ENCODE results near the gene BAIAP2. TPM values are rescaled to one million over a fixed set of nuclear protein-coding genes. Genes with fewer than 3 reads are reported as not detected.
A peak's percentile ranks its signal among the peaks of the same experiment; 100 is the strongest.

The BAIAP2 gene, protein sequence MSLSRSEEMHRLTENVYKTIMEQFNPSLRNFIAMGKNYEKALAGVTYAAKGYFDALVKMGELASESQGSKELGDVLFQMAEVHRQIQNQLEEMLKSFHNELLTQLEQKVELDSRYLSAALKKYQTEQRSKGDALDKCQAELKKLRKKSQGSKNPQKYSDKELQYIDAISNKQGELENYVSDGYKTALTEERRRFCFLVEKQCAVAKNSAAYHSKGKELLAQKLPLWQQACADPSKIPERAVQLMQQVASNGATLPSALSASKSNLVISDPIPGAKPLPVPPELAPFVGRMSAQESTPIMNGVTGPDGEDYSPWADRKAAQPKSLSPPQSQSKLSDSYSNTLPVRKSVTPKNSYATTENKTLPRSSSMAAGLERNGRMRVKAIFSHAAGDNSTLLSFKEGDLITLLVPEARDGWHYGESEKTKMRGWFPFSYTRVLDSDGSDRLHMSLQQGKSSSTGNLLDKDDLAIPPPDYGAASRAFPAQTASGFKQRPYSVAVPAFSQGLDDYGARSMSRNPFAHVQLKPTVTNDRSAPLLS
- polyA plus RNA-seq (2012; ENCODE audit: insufficient read length, low read depth) = 294 TPM

DNA sequence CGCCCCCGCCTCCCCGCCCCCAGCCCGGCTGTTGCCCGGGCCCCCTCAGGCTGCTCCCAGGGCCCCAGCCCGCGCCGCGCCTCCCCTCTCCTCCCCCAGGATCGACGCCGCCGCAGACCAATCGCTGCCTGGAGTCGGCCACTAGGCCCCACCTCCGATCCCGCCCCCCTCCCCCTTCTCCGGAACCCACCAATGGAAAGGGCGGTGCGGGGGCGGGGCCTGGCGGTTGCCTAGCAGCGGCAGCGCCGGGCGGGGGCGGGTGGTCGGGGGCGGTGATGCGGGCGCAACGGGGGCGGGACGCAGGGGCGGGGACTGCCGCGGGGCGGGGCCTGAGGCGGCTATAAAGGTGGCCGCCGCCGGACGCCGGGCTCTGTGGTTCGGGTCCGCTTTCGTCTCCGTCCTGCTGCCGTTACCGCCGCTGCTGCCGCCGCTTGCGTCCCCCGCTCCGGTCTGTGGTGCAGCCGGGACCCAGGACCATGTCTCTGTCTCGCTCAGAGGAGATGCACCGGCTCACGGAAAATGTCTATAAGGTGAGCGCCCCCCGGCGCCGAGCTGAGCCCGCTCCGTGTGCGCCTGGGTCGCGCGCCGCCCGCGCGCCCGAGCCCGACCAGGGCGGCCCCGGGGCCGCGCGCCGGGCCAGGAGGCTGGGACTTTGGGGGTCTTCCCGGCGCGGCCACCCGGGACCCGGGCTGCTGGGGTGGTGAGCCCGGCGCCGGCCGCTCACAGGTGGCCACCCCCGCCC, at the start of gene BAIAP2:
BAIAP2 (plus strand) TSS at position 373 of the 742 bp plus-strand sequence; CDS start at position 477, 104 bp downstream.
- TF ChIP-seq SIN3A (IDR thresholded peaks at IDR 0.05; ENCODE audit: borderline replicate concordance, insufficient read depth, low read length) (peak; percentile 49; the same call in 1 of the 2 replicates), POLR2AphosphoS5 (IDR thresholded peaks at IDR 0.05; ENCODE audit: low read depth, low read length) (peak; percentile 98), TAF1 (IDR thresholded peaks at IDR 0.05; ENCODE audit: borderline replicate concordance, insufficient read depth, low read length) (peak; percentile 89), FOXP2 (optimal IDR thresholded peaks at IDR 0.05; ENCODE audit: borderline replicate concordance, extremely low read depth, extremely low read length, insufficient read depth) (no peak)
- TF ChIP-seq, protein P1, sequence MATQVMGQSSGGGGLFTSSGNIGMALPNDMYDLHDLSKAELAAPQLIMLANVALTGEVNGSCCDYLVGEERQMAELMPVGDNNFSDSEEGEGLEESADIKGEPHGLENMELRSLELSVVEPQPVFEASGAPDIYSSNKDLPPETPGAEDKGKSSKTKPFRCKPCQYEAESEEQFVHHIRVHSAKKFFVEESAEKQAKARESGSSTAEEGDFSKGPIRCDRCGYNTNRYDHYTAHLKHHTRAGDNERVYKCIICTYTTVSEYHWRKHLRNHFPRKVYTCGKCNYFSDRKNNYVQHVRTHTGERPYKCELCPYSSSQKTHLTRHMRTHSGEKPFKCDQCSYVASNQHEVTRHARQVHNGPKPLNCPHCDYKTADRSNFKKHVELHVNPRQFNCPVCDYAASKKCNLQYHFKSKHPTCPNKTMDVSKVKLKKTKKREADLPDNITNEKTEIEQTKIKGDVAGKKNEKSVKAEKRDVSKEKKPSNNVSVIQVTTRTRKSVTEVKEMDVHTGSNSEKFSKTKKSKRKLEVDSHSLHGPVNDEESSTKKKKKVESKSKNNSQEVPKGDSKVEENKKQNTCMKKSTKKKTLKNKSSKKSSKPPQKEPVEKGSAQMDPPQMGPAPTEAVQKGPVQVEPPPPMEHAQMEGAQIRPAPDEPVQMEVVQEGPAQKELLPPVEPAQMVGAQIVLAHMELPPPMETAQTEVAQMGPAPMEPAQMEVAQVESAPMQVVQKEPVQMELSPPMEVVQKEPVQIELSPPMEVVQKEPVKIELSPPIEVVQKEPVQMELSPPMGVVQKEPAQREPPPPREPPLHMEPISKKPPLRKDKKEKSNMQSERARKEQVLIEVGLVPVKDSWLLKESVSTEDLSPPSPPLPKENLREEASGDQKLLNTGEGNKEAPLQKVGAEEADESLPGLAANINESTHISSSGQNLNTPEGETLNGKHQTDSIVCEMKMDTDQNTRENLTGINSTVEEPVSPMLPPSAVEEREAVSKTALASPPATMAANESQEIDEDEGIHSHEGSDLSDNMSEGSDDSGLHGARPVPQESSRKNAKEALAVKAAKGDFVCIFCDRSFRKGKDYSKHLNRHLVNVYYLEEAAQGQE (IDR thresholded peaks at IDR 0.05; ENCODE audit: insufficient read depth in 1 of 2, low read depth in 2 of 2, low read length in 2 of 2) = peak in 1 of 2 experiments; percentile 55; a peak in 1 of 4 replicates

DNA sequence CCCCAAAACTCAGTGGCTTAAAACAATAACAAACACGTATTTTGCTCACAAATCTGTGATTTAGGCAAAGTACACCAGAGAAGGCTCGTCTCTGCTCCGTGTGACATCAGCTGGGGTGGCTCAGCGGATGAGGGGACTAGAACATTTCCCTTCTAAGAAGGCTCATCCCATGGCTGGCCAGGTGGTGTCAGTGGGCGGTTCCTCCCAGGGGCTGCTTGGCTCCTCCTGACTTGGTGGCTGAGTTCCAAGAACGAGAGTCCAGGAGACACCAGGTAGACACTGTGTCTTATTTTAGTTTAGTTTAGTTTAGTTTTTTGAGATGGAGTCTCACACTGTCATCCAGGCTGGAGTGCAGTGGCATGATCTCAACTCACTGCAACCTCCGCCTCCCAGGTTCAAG, 48.9 kb upstream of the BAIAP2 start:
- TF ChIP-seq TAF1 (IDR thresholded peaks at IDR 0.05; ENCODE audit: borderline replicate concordance, insufficient read depth, low read length) = 0 out of 2 replicates have a peak, but pooled peaks have one; percentile 14
- TF ChIP-seq, protein P1 (IDR thresholded peaks at IDR 0.05; ENCODE audit: insufficient read depth in 1 of 2, low read depth in 2 of 2, low read length in 2 of 2) = peak in 1 of 2 experiments; percentile 6; a peak in 1 of 4 replicates
- no peak for TF ChIP-seq FOXP2 (optimal IDR thresholded peaks at IDR 0.05; ENCODE audit: borderline replicate concordance, extremely low read depth, extremely low read length, insufficient read depth)
- TF ChIP-seq SIN3A (IDR thresholded peaks at IDR 0.05; ENCODE audit: borderline replicate concordance, insufficient read depth, low read length) = no peak
- no peak; the same call in 1 of the 2 replicates for TF ChIP-seq POLR2AphosphoS5 (IDR thresholded peaks at IDR 0.05; ENCODE audit: low read depth, low read length)

DNA sequence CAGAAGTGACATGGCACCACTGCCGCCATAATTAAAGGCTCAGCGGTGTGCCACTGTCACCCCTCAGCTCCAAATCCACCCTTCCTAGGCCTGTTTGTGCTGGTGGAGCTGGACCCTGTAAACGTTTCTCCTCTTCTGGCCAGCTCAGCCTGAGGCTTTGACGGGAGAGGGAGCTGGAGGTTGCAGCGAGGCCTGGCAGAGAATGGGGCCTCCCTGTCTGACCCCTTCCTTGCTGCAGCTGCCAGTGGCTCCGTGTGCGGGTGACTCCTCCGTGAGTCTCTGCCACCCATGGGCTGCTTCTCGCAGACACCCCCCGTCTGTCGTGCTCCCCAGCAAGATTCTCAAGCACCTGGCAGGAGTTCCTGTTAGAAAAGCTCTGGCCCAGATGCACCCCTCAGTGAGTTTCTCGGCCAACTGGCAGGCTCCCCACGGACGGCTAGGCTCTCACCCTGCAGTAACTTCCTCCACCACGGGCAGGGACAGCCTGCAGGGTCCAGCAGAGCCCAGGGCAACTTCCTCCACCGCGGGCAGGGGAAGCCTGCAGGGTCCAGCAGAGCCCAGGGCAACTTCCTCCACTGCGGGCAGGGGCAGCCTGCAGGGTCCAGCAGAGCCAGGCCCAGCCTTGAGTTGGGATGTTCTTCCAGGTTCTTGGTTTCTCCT, 48.0 kb upstream of the BAIAP2 start:
- TF ChIP-seq TAF1 (IDR thresholded peaks at IDR 0.05; ENCODE audit: borderline replicate concordance, insufficient read depth, low read length) = no peak
- TF ChIP-seq SIN3A (IDR thresholded peaks at IDR 0.05; ENCODE audit: borderline replicate concordance, insufficient read depth, low read length) = 0 out of 2 replicates have a peak, but pooled peaks have one; percentile 30
- peak; percentile 63 for TF ChIP-seq POLR2AphosphoS5 (IDR thresholded peaks at IDR 0.05; ENCODE audit: low read depth, low read length)
- no peak for TF ChIP-seq FOXP2 (optimal IDR thresholded peaks at IDR 0.05; ENCODE audit: borderline replicate concordance, extremely low read depth, extremely low read length, insufficient read depth)

DNA sequence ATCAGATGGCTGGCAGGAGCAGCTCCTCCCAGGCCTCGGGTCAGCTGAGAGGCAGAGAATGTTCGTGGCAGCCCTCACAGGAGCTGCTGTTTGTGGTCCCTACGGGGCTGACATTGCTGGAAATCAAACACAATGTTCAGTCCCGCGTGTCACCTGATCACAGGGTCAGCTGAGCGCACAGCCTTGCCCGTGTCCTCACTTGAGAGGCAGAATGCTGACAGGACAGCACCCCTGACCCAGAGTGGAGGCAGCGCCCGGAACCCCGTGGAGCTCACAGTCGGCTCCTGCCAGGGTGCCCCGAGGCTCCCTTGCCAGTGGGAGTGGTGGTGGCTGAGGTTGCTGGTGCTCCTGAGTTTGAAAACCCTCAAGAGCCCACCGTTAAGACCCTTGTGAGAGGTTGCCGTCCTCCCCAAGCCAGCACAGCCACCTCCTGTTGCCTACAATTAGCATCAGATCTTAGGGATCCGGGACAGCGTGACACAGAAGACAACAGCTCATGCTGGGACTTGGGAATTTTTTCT, 47.0 kb upstream of the BAIAP2 start:
- TF ChIP-seq TAF1 (IDR thresholded peaks at IDR 0.05; ENCODE audit: borderline replicate concordance, insufficient read depth, low read length) (no peak; the same call in 1 of the 2 replicates), POLR2AphosphoS5 (IDR thresholded peaks at IDR 0.05; ENCODE audit: low read depth, low read length) (peak; percentile 56)
- TF ChIP-seq, protein P1 (IDR thresholded peaks at IDR 0.05; ENCODE audit: insufficient read depth in 1 of 2, low read depth in 2 of 2, low read length in 2 of 2) = no peak

Measured in PFSK-1 (cell line).